ENCODE measurements around the gene TSG101. TPM values are rescaled to one million over a fixed set of nuclear protein-coding genes. Genes with fewer than 3 reads are reported as not detected.
A peak's percentile ranks its signal among the peaks of the same experiment; 100 is the strongest.

TSG101 gene
- total RNA-seq, 1 experiment from 2014 or later = 79.1 TPM

DNA sequence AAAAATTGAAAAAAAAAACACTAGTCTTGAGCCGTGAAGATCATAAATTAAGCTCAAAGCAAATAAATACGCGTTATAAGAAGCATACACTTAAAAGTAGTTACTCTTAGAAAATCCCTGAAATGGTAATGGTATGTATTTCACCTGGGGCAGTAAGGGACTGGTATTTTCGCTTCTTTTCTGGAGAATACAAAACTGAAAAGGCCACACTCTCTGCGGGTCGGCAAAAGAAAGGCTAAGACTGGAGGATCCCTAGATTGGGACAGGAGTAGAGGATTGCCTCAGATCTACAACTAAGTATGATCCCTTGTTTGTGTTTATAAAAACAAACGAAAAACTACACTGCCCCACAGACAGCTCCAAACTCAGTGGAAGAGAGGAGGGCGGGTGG lies 617 bp downstream of the TSG101 start:
- ChIA-PET CTCF (interaction anchor here (0.7 kb wide), 1 partner anchor 500 kb away, joined by 4 read pairs; no protein-coding TSS in a partner anchor), POLR2A (interaction anchor here (0.6 to 0.9 kb wide), 4 partner anchors 10 to 273 kb away, joined by 4 to 6 read pairs (median 4); no protein-coding TSS in a partner anchor)
- no TSS peak for BruUV-seq (replicated peaks)
- in situ Hi-C loops (cut with HindIII; ENCODE audit: low pct_unique_long_range_greater_than_20kb, low sequenced_read_pairs) = no loop called here
- DNase-seq (ENCODE audit: low read depth, low spot score) (no peak), ATAC-seq (no peak)
- H3K9me3 ChIP-seq (ENCODE audit: control insufficient read depth, insufficient read depth, low read depth, low read length) = no peaks in the 10 kb centered on the region
- peak overlapping the region; percentile 92 for H3K27ac ChIP-seq (ENCODE audit: low read length)
- peak overlapping the region; percentile 89 to 96 for H3K4me3 ChIP-seq (ENCODE audit: low read depth in 2 of 2, low read length in 2 of 2)
- H3K27me3 ChIP-seq (ENCODE audit: control insufficient read depth, insufficient read depth, low read length) = no peaks in the 10 kb centered on the region
- peaks cover 3% of the 10 kb centered on the region for H3K36me3 ChIP-seq (ENCODE audit: control insufficient read depth, insufficient read depth, low read length)
- TF ChIP-seq POLR2AphosphoS5 (IDR thresholded peaks at IDR 0.05; ENCODE audit: low read depth, low read length) (no peak), TCF7L2 (IDR thresholded peaks at IDR 0.05; ENCODE audit: low read depth, low read length) (no peak), SIN3A (IDR thresholded peaks at IDR 0.05; ENCODE audit: borderline replicate concordance, insufficient read depth, low read depth, low read length) (no peak)
- TF ChIP-seq, protein P1, sequence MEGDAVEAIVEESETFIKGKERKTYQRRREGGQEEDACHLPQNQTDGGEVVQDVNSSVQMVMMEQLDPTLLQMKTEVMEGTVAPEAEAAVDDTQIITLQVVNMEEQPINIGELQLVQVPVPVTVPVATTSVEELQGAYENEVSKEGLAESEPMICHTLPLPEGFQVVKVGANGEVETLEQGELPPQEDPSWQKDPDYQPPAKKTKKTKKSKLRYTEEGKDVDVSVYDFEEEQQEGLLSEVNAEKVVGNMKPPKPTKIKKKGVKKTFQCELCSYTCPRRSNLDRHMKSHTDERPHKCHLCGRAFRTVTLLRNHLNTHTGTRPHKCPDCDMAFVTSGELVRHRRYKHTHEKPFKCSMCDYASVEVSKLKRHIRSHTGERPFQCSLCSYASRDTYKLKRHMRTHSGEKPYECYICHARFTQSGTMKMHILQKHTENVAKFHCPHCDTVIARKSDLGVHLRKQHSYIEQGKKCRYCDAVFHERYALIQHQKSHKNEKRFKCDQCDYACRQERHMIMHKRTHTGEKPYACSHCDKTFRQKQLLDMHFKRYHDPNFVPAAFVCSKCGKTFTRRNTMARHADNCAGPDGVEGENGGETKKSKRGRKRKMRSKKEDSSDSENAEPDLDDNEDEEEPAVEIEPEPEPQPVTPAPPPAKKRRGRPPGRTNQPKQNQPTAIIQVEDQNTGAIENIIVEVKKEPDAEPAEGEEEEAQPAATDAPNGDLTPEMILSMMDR (IDR thresholded peaks at IDR 0.05) = no peak
- TF ChIP-seq, protein P2, sequence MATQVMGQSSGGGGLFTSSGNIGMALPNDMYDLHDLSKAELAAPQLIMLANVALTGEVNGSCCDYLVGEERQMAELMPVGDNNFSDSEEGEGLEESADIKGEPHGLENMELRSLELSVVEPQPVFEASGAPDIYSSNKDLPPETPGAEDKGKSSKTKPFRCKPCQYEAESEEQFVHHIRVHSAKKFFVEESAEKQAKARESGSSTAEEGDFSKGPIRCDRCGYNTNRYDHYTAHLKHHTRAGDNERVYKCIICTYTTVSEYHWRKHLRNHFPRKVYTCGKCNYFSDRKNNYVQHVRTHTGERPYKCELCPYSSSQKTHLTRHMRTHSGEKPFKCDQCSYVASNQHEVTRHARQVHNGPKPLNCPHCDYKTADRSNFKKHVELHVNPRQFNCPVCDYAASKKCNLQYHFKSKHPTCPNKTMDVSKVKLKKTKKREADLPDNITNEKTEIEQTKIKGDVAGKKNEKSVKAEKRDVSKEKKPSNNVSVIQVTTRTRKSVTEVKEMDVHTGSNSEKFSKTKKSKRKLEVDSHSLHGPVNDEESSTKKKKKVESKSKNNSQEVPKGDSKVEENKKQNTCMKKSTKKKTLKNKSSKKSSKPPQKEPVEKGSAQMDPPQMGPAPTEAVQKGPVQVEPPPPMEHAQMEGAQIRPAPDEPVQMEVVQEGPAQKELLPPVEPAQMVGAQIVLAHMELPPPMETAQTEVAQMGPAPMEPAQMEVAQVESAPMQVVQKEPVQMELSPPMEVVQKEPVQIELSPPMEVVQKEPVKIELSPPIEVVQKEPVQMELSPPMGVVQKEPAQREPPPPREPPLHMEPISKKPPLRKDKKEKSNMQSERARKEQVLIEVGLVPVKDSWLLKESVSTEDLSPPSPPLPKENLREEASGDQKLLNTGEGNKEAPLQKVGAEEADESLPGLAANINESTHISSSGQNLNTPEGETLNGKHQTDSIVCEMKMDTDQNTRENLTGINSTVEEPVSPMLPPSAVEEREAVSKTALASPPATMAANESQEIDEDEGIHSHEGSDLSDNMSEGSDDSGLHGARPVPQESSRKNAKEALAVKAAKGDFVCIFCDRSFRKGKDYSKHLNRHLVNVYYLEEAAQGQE (IDR thresholded peaks at IDR 0.05; ENCODE audit: insufficient read depth in 1 of 2, low read depth in 2 of 2, low read length in 1 of 2) = no peak
- peaks cover 21% of the 10 kb centered on the region for H3K4me1 ChIP-seq (ENCODE audit: control insufficient read depth, insufficient read depth, low read length)
- intact Hi-C loops (cut with micrococcal nuclease; ENCODE audit: unreplicated experiment) = no loop called here

DNA sequence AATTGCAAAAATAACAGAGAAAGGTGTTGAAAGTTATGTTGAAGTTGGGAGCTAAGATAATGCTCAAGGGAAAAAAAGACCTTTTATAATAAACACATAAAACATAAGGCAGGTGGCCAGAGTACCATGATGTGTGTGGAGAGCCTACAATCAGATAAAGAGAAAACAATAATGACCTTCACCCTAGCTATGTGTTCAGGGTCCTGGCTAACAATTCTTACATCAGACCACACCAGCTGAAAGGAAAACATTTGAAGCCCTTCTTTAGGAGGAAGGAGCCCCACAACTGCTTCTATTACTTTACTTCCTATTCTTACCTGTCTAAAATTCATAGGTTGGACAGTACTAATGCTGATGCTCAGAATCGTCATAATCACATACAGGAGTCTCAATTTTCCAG lies 2.5 kb downstream of the TSG101 start:
- in situ Hi-C loops (cut with HindIII; ENCODE audit: low pct_unique_long_range_greater_than_20kb, low sequenced_read_pairs) = no loop called here
- H3K27me3 ChIP-seq (ENCODE audit: control insufficient read depth, insufficient read depth, low read length) = no peaks in the 10 kb centered on the region
- intact Hi-C loops (cut with micrococcal nuclease; ENCODE audit: unreplicated experiment) = no loop called here
- H3K36me3 ChIP-seq (ENCODE audit: control insufficient read depth, insufficient read depth, low read length) = no peaks in the 10 kb centered on the region; the same call in 1 of the 2 replicates
- no peak overlapping the region for H3K27ac ChIP-seq (ENCODE audit: low read length)
- ChIA-PET CTCF (no interaction called here), POLR2A (interaction anchor here (0.6 kb wide), 1 partner anchor 9 kb away, joined by 6 read pairs; no protein-coding TSS in a partner anchor)
- TF ChIP-seq, protein P2 (IDR thresholded peaks at IDR 0.05; ENCODE audit: insufficient read depth in 1 of 2, low read depth in 2 of 2, low read length in 1 of 2) = no peak
- TF ChIP-seq TCF7L2 (IDR thresholded peaks at IDR 0.05; ENCODE audit: low read depth, low read length) (no peak), SIN3A (IDR thresholded peaks at IDR 0.05; ENCODE audit: borderline replicate concordance, insufficient read depth, low read depth, low read length) (no peak), POLR2AphosphoS5 (IDR thresholded peaks at IDR 0.05; ENCODE audit: low read depth, low read length) (no peak)
- TF ChIP-seq, protein P1 (IDR thresholded peaks at IDR 0.05) = no peak
- no peaks in the 10 kb centered on the region for H3K9me3 ChIP-seq (ENCODE audit: control insufficient read depth, insufficient read depth, low read depth, low read length)
- ATAC-seq (no peak), DNase-seq (ENCODE audit: low read depth, low spot score) (no peak)
- BruUV-seq (replicated peaks) = TSS peak; percentile 54
- H3K4me3 ChIP-seq (ENCODE audit: low read depth in 2 of 2, low read length in 2 of 2) = no peak overlapping the region
- peaks cover 15% of the 10 kb centered on the region for H3K4me1 ChIP-seq (ENCODE audit: control insufficient read depth, insufficient read depth, low read length)

Measured in Panc1 (cell line).